ENCODE measurements around the gene LMX1B.

DNA sequence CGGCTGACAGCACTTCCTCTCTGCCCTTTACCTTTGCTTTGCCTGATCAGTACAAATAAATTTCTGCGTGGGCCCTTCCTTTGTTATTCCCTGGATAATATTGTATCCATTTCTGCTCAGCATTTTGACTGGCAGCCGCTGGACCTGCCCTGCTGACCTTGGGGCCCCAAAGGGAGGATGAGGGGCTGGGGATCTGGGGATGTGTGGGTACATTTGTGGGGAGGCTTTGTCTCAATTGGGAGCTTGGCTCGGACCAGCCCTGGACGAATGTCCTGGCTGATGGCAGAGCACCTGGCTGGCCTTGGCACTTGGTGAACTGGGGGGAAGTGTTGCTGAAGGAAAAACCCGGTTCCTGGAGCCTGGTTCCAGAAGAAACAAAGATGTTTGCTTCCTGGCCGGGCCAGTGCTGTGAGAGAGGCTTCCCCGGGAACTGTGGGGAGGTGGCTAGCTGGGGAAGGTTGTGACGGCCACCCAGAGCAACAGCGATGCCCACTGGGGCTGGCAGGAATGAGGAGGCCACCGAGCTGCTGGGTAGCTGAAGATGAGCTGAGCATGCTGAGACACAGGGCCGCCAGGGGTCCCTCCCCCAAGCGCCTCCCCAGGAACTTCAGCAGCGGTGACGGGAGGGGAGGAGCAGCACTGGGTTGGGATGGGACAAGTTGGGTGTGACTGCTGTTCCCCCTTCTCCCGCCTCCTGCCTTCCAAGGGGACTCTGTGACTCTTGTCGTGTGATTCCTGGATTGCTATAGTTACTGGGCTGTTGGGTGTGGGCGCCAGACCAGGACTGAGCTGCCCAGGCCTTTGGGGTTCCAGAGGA lies 8.4 kb downstream of the LMX1B start:
- TF ChIP-seq CTCF (conservative IDR thresholded peaks at IDR 0.05; ENCODE audit: low read depth, low read length) (no peak), EZH2 (IDR thresholded peaks at IDR 0.05; ENCODE audit: borderline replicate concordance, low read depth, low read length, poor library complexity, severe bottlenecking) (no peak)
